ENCODE measurements around the gene KCNAB1. TPM values are rescaled to one million over a fixed set of nuclear protein-coding genes. Genes with fewer than 3 reads are reported as not detected.

Gene KCNAB1
- total and polyA plus RNA-seq, 8 donors = 0.76 to 4.9 (median 3.2) TPM

DNA sequence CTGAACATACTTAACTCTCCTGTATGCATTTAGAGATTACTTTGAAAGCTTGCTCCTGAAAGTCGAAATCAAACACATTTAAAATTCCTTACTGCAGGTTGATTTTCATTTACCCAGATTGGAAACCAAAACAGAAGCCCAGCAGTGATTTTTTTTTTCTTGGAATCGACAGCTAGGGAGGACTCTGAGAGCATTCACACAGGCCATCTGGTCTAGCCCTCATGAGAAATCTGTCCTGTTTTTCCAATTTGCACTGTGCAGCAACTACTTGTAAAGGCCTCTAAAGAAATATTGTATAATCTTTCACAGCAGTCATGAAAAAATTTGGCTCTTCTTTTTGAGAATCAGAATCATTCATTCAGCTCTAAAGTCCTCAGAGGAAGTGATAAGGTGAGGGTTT lies 179.2 kb downstream of the KCNAB1 start:
- H3K27me3 ChIP-seq = no peaks in the 10 kb centered on the region
- DNase-seq (no peak), ATAC-seq (no peak), FAIRE-seq (no peak)
- no peak for TF ChIP-seq CTCF (IDR thresholded peaks at IDR 0.05)
- intact Hi-C loops (cut with DNase I) = no loop called here
- no peaks in the 10 kb centered on the region for H3K9me3 ChIP-seq
- H3K36me3 ChIP-seq = no peaks in the 10 kb centered on the region
- no peak overlapping the region for H3K4me3 ChIP-seq
- WGBS, 2 donors = 56 to 58% methylated on average over 2 of the region's 2 CpGs
- no peak overlapping the region for H3K27ac ChIP-seq
- peaks cover 0 to 3% (median 0%) of the 10 kb centered on the region in 3 donors for H3K4me1 ChIP-seq

DNA sequence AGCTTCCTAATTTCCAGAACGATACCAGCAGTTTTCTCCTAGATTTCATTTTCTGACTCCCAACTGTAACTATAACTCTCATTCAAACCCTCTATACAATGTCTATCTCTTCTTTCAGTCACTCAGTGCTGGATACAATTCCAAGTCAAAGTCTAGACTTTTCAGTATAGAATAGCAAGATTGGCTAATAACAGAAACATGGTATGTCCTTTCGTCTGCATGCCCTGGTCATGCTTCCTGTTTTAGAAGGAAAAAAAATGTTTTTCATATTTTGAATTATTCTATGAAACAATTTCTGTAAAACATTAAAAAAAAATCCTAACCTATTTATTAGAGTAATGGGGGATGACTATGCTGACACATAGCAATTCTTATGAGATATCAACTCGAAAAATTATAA lies 180.0 kb downstream of the KCNAB1 start:
- no peak overlapping the region for H3K27ac ChIP-seq
- peaks cover 0 to 3% (median 0%) of the 10 kb centered on the region in 3 donors for H3K4me1 ChIP-seq
- no peak for ATAC-seq
- no peaks in the 10 kb centered on the region for H3K36me3 ChIP-seq
- H3K4me3 ChIP-seq = no peak overlapping the region
- WGBS, 2 donors = 62 to 67% methylated on average over 3 of the region's 3 CpGs
- TF ChIP-seq CTCF (IDR thresholded peaks at IDR 0.05) = no peak
- no peak for DNase-seq
- peak; percentile 23 for FAIRE-seq
- no peaks in the 10 kb centered on the region for H3K27me3 ChIP-seq
- intact Hi-C loops (cut with DNase I) = no loop called here
- H3K9me3 ChIP-seq = no peaks in the 10 kb centered on the region

- no peak for TF ChIP-seq CTCF (IDR thresholded peaks at IDR 0.05)
- WGBS, 2 donors = 73 to 78% methylated on average over 6 of the region's 6 CpGs
- Histone ChIP-seq H3K36me3 (no peaks in the 10 kb centered on the region), H3K27ac (no peak overlapping the region), H3K4me1 (peaks cover 0 to 3% (median 0%) of the 10 kb centered on the region in 3 donors), H3K27me3 (no peaks in the 10 kb centered on the region), H3K4me3 (no peak overlapping the region), H3K9me3 (no peaks in the 10 kb centered on the region)
- DNase-seq (no peak), FAIRE-seq (no peak), ATAC-seq (peak in 2 of 4 donors; percentile 29 to 32)
- intact Hi-C loops (cut with DNase I) = no loop called here
Observed at GRCh38 chr3:156300929-156301840, 180.8 kb downstream of the KCNAB1 start.

DNA sequence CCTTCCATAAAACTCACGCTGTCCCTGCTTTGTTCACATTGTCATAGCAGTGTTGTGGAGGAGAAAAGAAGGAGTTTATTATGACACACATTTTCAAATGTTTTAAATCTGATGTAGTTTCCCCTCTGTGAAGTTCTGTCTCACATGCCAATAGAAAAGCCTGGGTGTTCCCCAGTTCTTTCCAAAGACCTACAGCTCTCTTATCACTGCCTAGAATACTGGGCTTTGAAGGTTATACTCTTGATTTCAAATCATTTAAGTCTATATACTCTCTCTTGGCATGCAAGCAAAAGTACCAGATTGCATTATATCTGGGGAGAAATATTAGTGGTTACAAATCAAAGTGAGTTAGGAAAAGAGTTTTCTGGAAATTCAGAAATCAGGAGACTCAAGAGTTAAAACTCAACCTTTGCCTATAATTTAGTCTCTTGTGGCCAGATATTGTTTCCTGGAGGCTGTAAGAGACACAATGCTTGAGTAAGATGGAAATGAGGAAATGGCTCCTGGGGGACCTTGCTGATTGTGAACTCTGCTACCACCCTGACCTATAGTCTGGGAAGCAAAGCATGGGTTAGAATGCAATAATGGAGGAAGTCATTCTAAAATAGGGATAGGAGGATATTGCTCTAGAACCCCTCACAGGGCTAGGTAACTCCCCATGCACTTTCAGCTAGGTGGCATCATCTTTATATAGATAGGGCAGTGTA lies 182.8 kb downstream of the KCNAB1 start:
- intact Hi-C loops (cut with DNase I) = no loop called here
- FAIRE-seq = no peak
- DNase-seq = no peak
- 86 to 100% methylated on average over 1 of the region's 1 CpG for WGBS, 2 donors
- Histone ChIP-seq H3K4me3 (no peak overlapping the region), H3K27ac (no peak overlapping the region), H3K36me3 (no peaks in the 10 kb centered on the region), H3K27me3 (no peaks in the 10 kb centered on the region), H3K9me3 (no peaks in the 10 kb centered on the region), H3K4me1 (peaks cover 0 to 3% (median 0%) of the 10 kb centered on the region in 3 donors)
- no peak for ATAC-seq
- TF ChIP-seq CTCF (IDR thresholded peaks at IDR 0.05) = no peak

Data from pancreas (tissue), 10 donors.